Colonic mucosa (tissue), 4 donors: ENCODE results near the gene TANK. TPM values are rescaled to one million over a fixed set of nuclear protein-coding genes. Genes with fewer than 3 reads are reported as not detected.
A peak's percentile ranks its signal among the peaks of the same experiment; 100 is the strongest.

Source experiments
- DNase-seq: peaks from one replicate; pipeline ENCODE4 v3.0.0-alpha.2; 2020
- H3K27ac ChIP-seq: fragments of 200-600 bp; one replicate; pipeline ENCODE4 v1.8.0; 2021
- H3K27me3 ChIP-seq: fragments of 200-600 bp; one replicate; pipeline ENCODE4 v1.8.0; 2021
- H3K36me3 ChIP-seq: fragments of 200-600 bp; one replicate; pipeline ENCODE4 v1.8.0; 2021
- H3K4me1 ChIP-seq: fragments of 200-600 bp; one replicate; pipeline ENCODE4 v1.8.0; 2021; ENCODE audit warnings: mild to moderate bottlenecking
- H3K4me3 ChIP-seq: fragments of 200-600 bp; one replicate; pipeline ENCODE4 v1.8.0; 2021
- H3K9ac ChIP-seq, 2 donors: one replicate each; pipeline ENCODE4 v1.7.0; 2013; ENCODE audit warnings: control low read depth in 2 of 2, low read depth in 2 of 2, low read length in 2 of 2
- H3K9me3 ChIP-seq: fragments of 200-600 bp; one replicate; pipeline ENCODE4 v1.8.0; 2021
- intact Hi-C: fragments of 100-400 bp; cut with DNase I; formaldehyde crosslinking; loops from one replicate; pipeline ENCODE4 v1.14.1; 2022
- total RNA-seq, 2 donors: library from RNA; stranded (reverse); fragmentation: NEBNext Ultra II Directional in 1 of 2; extraction: Animal tissue kit (Norgen Biotek cat#: 25700) in 1 of 2; gene quantifications; one replicate each; pipeline ENCODE4 v1.2.1, GENCODE V29; 2021
- TF ChIP-seq, protein P1 (sequence below): fragments of 200-600 bp; IDR thresholded peaks from one replicate; pipeline ENCODE4 v1.8.0; 2022; ENCODE audit warnings: antibody characterized with exemption, mild to moderate bottlenecking
- donor health status: healthy.
- donor health status: DM: no; HTN: no; CAD: no.
- donor health status: DM: no; HTN: no; CAD: no.

TANK gene
- total RNA-seq, 2 donors from 2014 or later = 47.4 to 60.7 TPM

DNA sequence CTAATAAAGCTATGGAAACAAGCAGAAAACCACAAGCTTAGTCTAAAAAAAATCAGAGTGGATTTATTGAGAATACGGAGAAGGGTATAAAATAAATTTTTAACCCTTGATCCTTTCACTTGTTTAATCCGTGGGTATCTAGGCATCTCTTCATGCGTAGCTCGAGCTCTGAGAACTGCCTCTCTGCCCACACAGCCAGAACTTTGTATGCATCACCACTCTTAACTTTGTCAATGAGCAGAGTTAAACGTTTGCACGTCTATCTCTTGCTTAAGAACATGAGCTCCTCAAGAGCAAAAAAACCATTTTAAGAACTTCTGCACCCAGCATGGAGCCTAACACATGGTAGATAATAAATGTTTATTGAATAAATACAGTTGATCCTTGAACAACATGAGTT, 26.9 kb upstream of the TANK start:
- no peak overlapping the region for H3K9ac ChIP-seq
- H3K4me3 ChIP-seq = no peak overlapping the region
- no peak overlapping the region for H3K27ac ChIP-seq
- no peak for DNase-seq
- TF ChIP-seq, protein P1, sequence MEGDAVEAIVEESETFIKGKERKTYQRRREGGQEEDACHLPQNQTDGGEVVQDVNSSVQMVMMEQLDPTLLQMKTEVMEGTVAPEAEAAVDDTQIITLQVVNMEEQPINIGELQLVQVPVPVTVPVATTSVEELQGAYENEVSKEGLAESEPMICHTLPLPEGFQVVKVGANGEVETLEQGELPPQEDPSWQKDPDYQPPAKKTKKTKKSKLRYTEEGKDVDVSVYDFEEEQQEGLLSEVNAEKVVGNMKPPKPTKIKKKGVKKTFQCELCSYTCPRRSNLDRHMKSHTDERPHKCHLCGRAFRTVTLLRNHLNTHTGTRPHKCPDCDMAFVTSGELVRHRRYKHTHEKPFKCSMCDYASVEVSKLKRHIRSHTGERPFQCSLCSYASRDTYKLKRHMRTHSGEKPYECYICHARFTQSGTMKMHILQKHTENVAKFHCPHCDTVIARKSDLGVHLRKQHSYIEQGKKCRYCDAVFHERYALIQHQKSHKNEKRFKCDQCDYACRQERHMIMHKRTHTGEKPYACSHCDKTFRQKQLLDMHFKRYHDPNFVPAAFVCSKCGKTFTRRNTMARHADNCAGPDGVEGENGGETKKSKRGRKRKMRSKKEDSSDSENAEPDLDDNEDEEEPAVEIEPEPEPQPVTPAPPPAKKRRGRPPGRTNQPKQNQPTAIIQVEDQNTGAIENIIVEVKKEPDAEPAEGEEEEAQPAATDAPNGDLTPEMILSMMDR = no peak
- no peaks in the 10 kb centered on the region for H3K36me3 ChIP-seq
- no peaks in the 10 kb centered on the region for H3K9me3 ChIP-seq
- no peaks in the 10 kb centered on the region for H3K27me3 ChIP-seq
- peaks cover 14% of the 10 kb centered on the region for H3K4me1 ChIP-seq
- intact Hi-C loops = no loop called here

GRCh38 chr2:161134547-161135518, 25.4 kb upstream of the TANK start:
- no peak overlapping the region for H3K27ac ChIP-seq
- peak; percentile 68 for DNase-seq
- H3K36me3 ChIP-seq = no peaks in the 10 kb centered on the region
- peak overlapping the region in 1 of 2 donors; percentile 40 for H3K9ac ChIP-seq
- H3K4me1 ChIP-seq = peaks cover 14% of the 10 kb centered on the region
- no peaks in the 10 kb centered on the region for H3K27me3 ChIP-seq
- TF ChIP-seq, protein P1 = no peak
- H3K4me3 ChIP-seq = no peak overlapping the region
- intact Hi-C loops = no loop called here
- no peaks in the 10 kb centered on the region for H3K9me3 ChIP-seq

DNA sequence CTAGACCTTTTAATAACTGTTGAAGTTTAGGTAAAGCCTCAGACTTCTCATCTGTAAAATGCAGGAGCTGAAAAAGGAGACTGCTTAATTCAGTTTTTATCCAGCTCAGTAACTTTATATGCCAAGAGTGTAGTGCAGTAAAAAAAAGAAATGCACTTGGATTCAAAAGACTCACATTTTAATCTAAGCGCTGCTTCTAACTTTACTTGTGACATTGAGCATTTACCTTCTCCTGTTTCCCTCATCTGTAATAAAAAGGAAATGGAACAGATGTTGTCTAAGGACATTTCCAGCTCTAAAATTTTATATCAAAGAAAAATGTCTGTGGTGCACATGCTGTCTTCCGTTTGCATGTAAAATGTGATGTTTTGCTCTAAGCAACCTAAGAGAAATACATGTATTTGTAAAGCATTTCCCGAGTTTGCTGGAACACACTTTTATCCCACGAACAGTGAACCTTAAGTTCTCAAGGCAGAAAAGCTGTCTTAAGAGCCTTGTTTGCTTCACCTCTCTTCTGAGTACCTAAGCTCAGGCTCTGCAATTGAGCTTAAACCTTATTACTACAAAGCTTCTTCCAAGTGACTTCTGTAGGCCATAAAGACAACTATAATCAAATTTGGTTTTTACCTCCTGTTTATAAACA, 24.2 kb upstream of the TANK start:
- intact Hi-C loops = no loop called here
- H3K9me3 ChIP-seq = no peaks in the 10 kb centered on the region
- H3K27ac ChIP-seq = peak overlapping the region; percentile 69
- no peak overlapping the region for H3K4me3 ChIP-seq
- no peak for DNase-seq
- TF ChIP-seq, protein P1 = no peak
- H3K27me3 ChIP-seq = no peaks in the 10 kb centered on the region
- H3K36me3 ChIP-seq = no peaks in the 10 kb centered on the region
- peaks cover 9% of the 10 kb centered on the region for H3K4me1 ChIP-seq
- H3K9ac ChIP-seq = peak overlapping the region in 1 of 2 donors; percentile 15

- intact Hi-C loops = no loop called here
- DNase-seq = no peak
Measured at GRCh38 chr2:161136696-161137324, 23.4 kb upstream of the TANK start.

GRCh38 chr2:161138429-161138828, 21.8 kb upstream of the TANK start:
- peak overlapping the region; percentile 8 for H3K4me3 ChIP-seq
- TF ChIP-seq, protein P1 = no peak
- peak overlapping the region in 1 of 2 donors; percentile 46 for H3K9ac ChIP-seq
- intact Hi-C loops = no loop called here
- H3K9me3 ChIP-seq = no peaks in the 10 kb centered on the region
- H3K36me3 ChIP-seq = no peaks in the 10 kb centered on the region
- DNase-seq = no peak
- H3K27ac ChIP-seq = no peak overlapping the region
- no peaks in the 10 kb centered on the region for H3K27me3 ChIP-seq
- H3K4me1 ChIP-seq = peaks cover 9% of the 10 kb centered on the region

More at GRCh38 chr2:161136696-161137324, 23.4 kb upstream of the TANK start:
- Histone ChIP-seq H3K27ac (peak overlapping the region; percentile 69), H3K4me1 (peaks cover 9% of the 10 kb centered on the region), H3K27me3 (no peaks in the 10 kb centered on the region), H3K9ac (no peak overlapping the region), H3K4me3 (peak overlapping the region; percentile 8), H3K9me3 (no peaks in the 10 kb centered on the region), H3K36me3 (no peaks in the 10 kb centered on the region)
- TF ChIP-seq, protein P1 = no peak
